Neural cell (in vitro differentiated cells): Measurements from ENCODE around the gene ENGASE. TPM values are rescaled to one million over a fixed set of nuclear protein-coding genes. Genes with fewer than 3 reads are reported as not detected.

Experiments
- H2AFZ ChIP-seq: fragments of 200-600, 300-800 bp; sonication (generic), shearing (Covaris generic); 2 replicates; pipeline ENCODE4 v1.6.0; 2014; ENCODE audit warnings: low read depth, mild to moderate bottlenecking, antibody characterized with exemption, low read length, moderate library complexity
- H3F3A ChIP-seq: fragments of 200-600 bp; shearing (Covaris generic); 2 replicates; pipeline ENCODE4 v1.6.1; 2016; ENCODE audit warnings: mild to moderate bottlenecking, moderate library complexity, mixed read lengths, antibody characterized with exemption, low read length; ENCODE audit not compliant: insufficient read depth, poor library complexity, severe bottlenecking
- H3K27ac ChIP-seq: fragments of 200-600, 300-800 bp; sonication (generic), shearing (Covaris generic); 2 replicates; pipeline ENCODE4 v1.5.1; 2014; ENCODE audit warnings: mild to moderate bottlenecking, low read length, moderate library complexity
- H3K27me3 ChIP-seq: fragments of 300-800, 200-600 bp; sonication (generic), shearing (Covaris generic); 2 replicates; pipeline ENCODE4 v1.6.0; 2014; ENCODE audit warnings: mild to moderate bottlenecking, low read depth, low read length, moderate library complexity; ENCODE audit not compliant: insufficient read depth
- H3K36me3 ChIP-seq: fragments of 300-800, 200-600 bp; sonication (generic), shearing (Covaris generic); 2 replicates; pipeline ENCODE4 v1.5.1; 2014; ENCODE audit warnings: mild to moderate bottlenecking, antibody characterized with exemption, low read length, moderate library complexity; ENCODE audit not compliant: insufficient read depth
- H3K4me2 ChIP-seq: fragments of 300-800, 200-600 bp; sonication (generic), shearing (Covaris generic); 2 replicates; pipeline ENCODE4 v1.6.0; 2014; ENCODE audit warnings: mild to moderate bottlenecking, low read length
- H3K4me3 ChIP-seq: fragments of 300-800, 200-600 bp; sonication (generic), shearing (Covaris generic); 2 replicates; pipeline ENCODE4 v1.5.1; 2014; ENCODE audit warnings: mild to moderate bottlenecking, low read length, moderate library complexity
- H3K79me2 ChIP-seq: fragments of 200-600 bp; shearing (Covaris generic); replicated peaks from 2 replicates; pipeline ENCODE4 v1.6.0; 2014; ENCODE audit warnings: mild to moderate bottlenecking, low read length, moderate library complexity; ENCODE audit not compliant: insufficient read depth
- H3K9ac ChIP-seq: fragments of 300-800, 200-600 bp; sonication (generic), shearing (Covaris generic); 2 replicates; pipeline ENCODE4 v1.6.1; 2016; ENCODE audit warnings: mild to moderate bottlenecking, low read length, mixed read lengths
- H3K9me2 ChIP-seq: fragments of 200-600 bp; shearing (Covaris generic); 2 replicates; pipeline ENCODE4 v1.6.1; 2016; ENCODE audit warnings: mild to moderate bottlenecking, low read length, mixed read lengths; ENCODE audit not compliant: insufficient read depth
- H3K9me3 ChIP-seq: fragments of 200-600, 300-800 bp; sonication (generic), shearing (Covaris generic); 2 replicates; pipeline ENCODE4 v1.6.1; 2016; ENCODE audit warnings: mild to moderate bottlenecking, mixed run types, low read length, moderate library complexity, mixed read lengths
- H4K20me1 ChIP-seq: fragments of 200-600 bp; shearing (Covaris generic); 2 replicates; pipeline ENCODE4 v1.6.1; 2016; ENCODE audit warnings: mild to moderate bottlenecking, mixed run types; ENCODE audit not compliant: insufficient read depth
- EP300 ChIP-seq: fragments of 450-650 bp; conservative IDR thresholded peaks from 2 replicates; pipeline ENCODE4 v1.6.1; 2014; ENCODE audit warnings: antibody characterized with exemption, mild to moderate bottlenecking, moderate library complexity; ENCODE audit not compliant: poor library complexity, severe bottlenecking
- EZH2 ChIP-seq: fragments of 200-600, 300-800 bp; shearing (Covaris generic), sonication (generic); IDR thresholded peaks from 2 replicates; pipeline ENCODE4 v1.6.1; 2014; ENCODE audit warnings: antibody characterized with exemption, low read length, borderline replicate concordance, mild to moderate bottlenecking; ENCODE audit not compliant: insufficient read depth, poor library complexity, severe bottlenecking
- MXI1 ChIP-seq: fragments of 450-650 bp; conservative IDR thresholded peaks from 2 replicates; pipeline ENCODE4 v1.6.1; 2014; ENCODE audit warnings: antibody characterized with exemption, mild to moderate bottlenecking; ENCODE audit not compliant: poor library complexity, severe bottlenecking
- POLR2AphosphoS5 ChIP-seq: IDR thresholded peaks from 2 replicates; pipeline ENCODE4 v1.6.1; 2012
- RAD21 ChIP-seq: fragments of 450-650 bp; conservative IDR thresholded peaks from 2 replicates; pipeline ENCODE4 v1.6.1; 2014; ENCODE audit warnings: antibody characterized with exemption, mild to moderate bottlenecking, moderate library complexity
- SMC3 ChIP-seq: fragments of 450-650 bp; conservative IDR thresholded peaks from 2 replicates; pipeline ENCODE4 v1.6.1; 2014; ENCODE audit warnings: antibody characterized with exemption, mild to moderate bottlenecking, moderate library complexity; ENCODE audit not compliant: poor library complexity
- TAF1 ChIP-seq: IDR thresholded peaks from 2 replicates; pipeline ENCODE4 v1.6.1; 2012; ENCODE audit warnings: low read depth
- polyA plus RNA-seq: library from polyadenylated mRNA; depleted of rRNA; stranded (reverse); fragments of >200 nt; gene quantifications from 2 replicates; pipeline ENCODE4 v1.2.3, GENCODE V29; 2014
- TF ChIP-seq, protein P1 (sequence below): IDR thresholded peaks from 2 replicates; pipeline ENCODE4 v1.6.1; 2012; ENCODE audit warnings: borderline replicate concordance
- TF ChIP-seq, protein P2 (sequence below): fragments of 450-650 bp; IDR thresholded peaks from 2 replicates; pipeline ENCODE4 v1.5.1; 2014; ENCODE audit warnings: antibody characterized with exemption, mild to moderate bottlenecking, moderate library complexity; ENCODE audit not compliant: poor library complexity, severe bottlenecking

Gene ENGASE
- polyA plus RNA-seq, 1 donor from 2014 or later: 13.0 TPM

- TF ChIP-seq TAF1 (no peak), EP300 (no peak), EZH2 (no peak), POLR2AphosphoS5 (no peak), SMC3 (no peak), MXI1 (no peak), RAD21 (no peak)
- TF ChIP-seq, protein P1, sequence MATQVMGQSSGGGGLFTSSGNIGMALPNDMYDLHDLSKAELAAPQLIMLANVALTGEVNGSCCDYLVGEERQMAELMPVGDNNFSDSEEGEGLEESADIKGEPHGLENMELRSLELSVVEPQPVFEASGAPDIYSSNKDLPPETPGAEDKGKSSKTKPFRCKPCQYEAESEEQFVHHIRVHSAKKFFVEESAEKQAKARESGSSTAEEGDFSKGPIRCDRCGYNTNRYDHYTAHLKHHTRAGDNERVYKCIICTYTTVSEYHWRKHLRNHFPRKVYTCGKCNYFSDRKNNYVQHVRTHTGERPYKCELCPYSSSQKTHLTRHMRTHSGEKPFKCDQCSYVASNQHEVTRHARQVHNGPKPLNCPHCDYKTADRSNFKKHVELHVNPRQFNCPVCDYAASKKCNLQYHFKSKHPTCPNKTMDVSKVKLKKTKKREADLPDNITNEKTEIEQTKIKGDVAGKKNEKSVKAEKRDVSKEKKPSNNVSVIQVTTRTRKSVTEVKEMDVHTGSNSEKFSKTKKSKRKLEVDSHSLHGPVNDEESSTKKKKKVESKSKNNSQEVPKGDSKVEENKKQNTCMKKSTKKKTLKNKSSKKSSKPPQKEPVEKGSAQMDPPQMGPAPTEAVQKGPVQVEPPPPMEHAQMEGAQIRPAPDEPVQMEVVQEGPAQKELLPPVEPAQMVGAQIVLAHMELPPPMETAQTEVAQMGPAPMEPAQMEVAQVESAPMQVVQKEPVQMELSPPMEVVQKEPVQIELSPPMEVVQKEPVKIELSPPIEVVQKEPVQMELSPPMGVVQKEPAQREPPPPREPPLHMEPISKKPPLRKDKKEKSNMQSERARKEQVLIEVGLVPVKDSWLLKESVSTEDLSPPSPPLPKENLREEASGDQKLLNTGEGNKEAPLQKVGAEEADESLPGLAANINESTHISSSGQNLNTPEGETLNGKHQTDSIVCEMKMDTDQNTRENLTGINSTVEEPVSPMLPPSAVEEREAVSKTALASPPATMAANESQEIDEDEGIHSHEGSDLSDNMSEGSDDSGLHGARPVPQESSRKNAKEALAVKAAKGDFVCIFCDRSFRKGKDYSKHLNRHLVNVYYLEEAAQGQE: no peak
- TF ChIP-seq, protein P2, sequence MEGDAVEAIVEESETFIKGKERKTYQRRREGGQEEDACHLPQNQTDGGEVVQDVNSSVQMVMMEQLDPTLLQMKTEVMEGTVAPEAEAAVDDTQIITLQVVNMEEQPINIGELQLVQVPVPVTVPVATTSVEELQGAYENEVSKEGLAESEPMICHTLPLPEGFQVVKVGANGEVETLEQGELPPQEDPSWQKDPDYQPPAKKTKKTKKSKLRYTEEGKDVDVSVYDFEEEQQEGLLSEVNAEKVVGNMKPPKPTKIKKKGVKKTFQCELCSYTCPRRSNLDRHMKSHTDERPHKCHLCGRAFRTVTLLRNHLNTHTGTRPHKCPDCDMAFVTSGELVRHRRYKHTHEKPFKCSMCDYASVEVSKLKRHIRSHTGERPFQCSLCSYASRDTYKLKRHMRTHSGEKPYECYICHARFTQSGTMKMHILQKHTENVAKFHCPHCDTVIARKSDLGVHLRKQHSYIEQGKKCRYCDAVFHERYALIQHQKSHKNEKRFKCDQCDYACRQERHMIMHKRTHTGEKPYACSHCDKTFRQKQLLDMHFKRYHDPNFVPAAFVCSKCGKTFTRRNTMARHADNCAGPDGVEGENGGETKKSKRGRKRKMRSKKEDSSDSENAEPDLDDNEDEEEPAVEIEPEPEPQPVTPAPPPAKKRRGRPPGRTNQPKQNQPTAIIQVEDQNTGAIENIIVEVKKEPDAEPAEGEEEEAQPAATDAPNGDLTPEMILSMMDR: no peak
- Histone ChIP-seq H2AFZ (no peak overlapping the region), H3K27me3 (no peaks in the 10 kb centered on the region), H3K36me3 (no peaks in the 10 kb centered on the region), H3K9ac (no peak overlapping the region), H3K4me2 (no peak overlapping the region), H3F3A (no peaks in the 10 kb centered on the region), H3K79me2 (no peaks in the 10 kb centered on the region), H3K4me3 (no peak overlapping the region), H3K27ac (no peak overlapping the region), H3K9me2 (no peaks in the 10 kb centered on the region), H4K20me1 (no peaks in the 10 kb centered on the region), H3K9me3 (no peaks in the 10 kb centered on the region)
Measured at GRCh38 chr17:79132271-79133064, 57.8 kb downstream of the ENGASE start.

DNA sequence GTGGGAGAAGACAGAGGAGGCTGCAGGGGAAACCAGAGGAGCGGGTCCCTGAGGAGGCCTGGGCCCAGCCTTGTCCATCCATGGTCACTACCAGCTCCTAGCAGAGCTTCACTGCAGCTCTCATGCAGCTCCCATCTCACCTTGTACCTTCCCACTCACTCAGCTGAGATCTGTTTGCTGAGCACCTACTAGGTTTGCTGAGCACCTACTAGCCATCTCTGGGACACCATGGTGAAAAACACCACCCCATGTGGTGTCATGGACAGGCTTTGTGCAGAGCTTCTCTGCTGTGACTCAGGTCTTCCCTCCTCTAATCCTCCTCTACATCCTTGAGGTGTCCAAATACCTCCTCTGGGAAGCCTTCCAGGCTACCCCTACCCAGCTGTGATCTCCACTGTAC lies 58.6 kb downstream of the ENGASE start:
- H3K9me2 ChIP-seq: no peaks in the 10 kb centered on the region
- no peak overlapping the region for H3K4me2 ChIP-seq
- TF ChIP-seq MXI1 (no peak), TAF1 (no peak), EZH2 (no peak), POLR2AphosphoS5 (no peak), SMC3 (no peak), RAD21 (no peak), EP300 (no peak)
- TF ChIP-seq, protein P1: no peak
- TF ChIP-seq, protein P2: no peak
- H3K9ac ChIP-seq: no peak overlapping the region
- no peak overlapping the region for H2AFZ ChIP-seq
- no peaks in the 10 kb centered on the region for H3K9me3 ChIP-seq
- no peaks in the 10 kb centered on the region for H4K20me1 ChIP-seq
- no peaks in the 10 kb centered on the region for H3K79me2 ChIP-seq
- no peaks in the 10 kb centered on the region for H3K27me3 ChIP-seq
- no peak overlapping the region for H3K27ac ChIP-seq
- no peak overlapping the region for H3K4me3 ChIP-seq
- H3F3A ChIP-seq: no peaks in the 10 kb centered on the region
- no peaks in the 10 kb centered on the region for H3K36me3 ChIP-seq
